ENCODE results near the gene ADGRD1. TPM values are rescaled to one million over a fixed set of nuclear protein-coding genes. Genes with fewer than 3 reads are reported as not detected.

ADGRD1 gene
- total RNA-seq, 1 experiment from 2014 or later: 0.77 TPM

- Mint-ChIP-seq H3K27me3 (ENCODE audit: low read depth) (no peaks in the 10 kb centered on the region), H3K4me1 (peaks cover 22% of the 10 kb centered on the region), H3K27ac (no peak overlapping the region), H3K9me3 (no peaks in the 10 kb centered on the region), H3K36me3 (no peaks in the 10 kb centered on the region), H3K4me3 (no peak overlapping the region)
- CTCF ChIA-PET: interaction anchor here (1.4 kb wide), 1 partner anchor 147 kb away, joined by 4 read pairs; no protein-coding TSS in a partner anchor
- no peak for TF ChIP-seq ZNF121 (CRISPR knock-in tag; IDR thresholded peaks at IDR 0.05)
- TF ChIP-seq SOX15 (CRISPR knock-in tag; IDR thresholded peaks at IDR 0.05): no peak
- TF ChIP-seq MYBL2 (CRISPR knock-in tag; IDR thresholded peaks at IDR 0.05): no peak
- TF ChIP-seq FOXP1 (CRISPR knock-in tag; IDR thresholded peaks at IDR 0.05; ENCODE audit: borderline replicate concordance): no peak
- TF ChIP-seq IRF2 (CRISPR knock-in tag; IDR thresholded peaks at IDR 0.05; ENCODE audit: borderline replicate concordance, low read depth): no peak
- TF ChIP-seq ESRRA (CRISPR knock-in tag; IDR thresholded peaks at IDR 0.05; ENCODE audit: borderline replicate concordance): no peak
- TF ChIP-seq CREM (CRISPR knock-in tag; IDR thresholded peaks at IDR 0.05): no peak
- TF ChIP-seq ZNF532 (CRISPR knock-in tag; IDR thresholded peaks at IDR 0.05; ENCODE audit: borderline replicate concordance): no peak
- TF ChIP-seq E2F1 (CRISPR knock-in tag; IDR thresholded peaks at IDR 0.05): no peak
- no peak for TF ChIP-seq RORB (CRISPR knock-in tag; IDR thresholded peaks at IDR 0.05)
- TF ChIP-seq ZMAT4 (CRISPR knock-in tag; IDR thresholded peaks at IDR 0.05): no peak
- TF ChIP-seq HMGA2 (CRISPR knock-in tag; IDR thresholded peaks at IDR 0.05): no peak
- TF ChIP-seq ZNF317 (CRISPR knock-in tag; IDR thresholded peaks at IDR 0.05; ENCODE audit: borderline replicate concordance, low read depth): no peak
- no peak for TF ChIP-seq ATF2 (CRISPR knock-in tag; IDR thresholded peaks at IDR 0.05; ENCODE audit: borderline replicate concordance, low read depth)
- no peak for TF ChIP-seq ZNF671 (CRISPR knock-in tag; IDR thresholded peaks at IDR 0.05)
- no peak for TF ChIP-seq USF2 (CRISPR knock-in tag; IDR thresholded peaks at IDR 0.05)
- no peak for TF ChIP-seq MLX (CRISPR knock-in tag; IDR thresholded peaks at IDR 0.05)
- TF ChIP-seq E2F5 (CRISPR knock-in tag; IDR thresholded peaks at IDR 0.05): no peak
- no peak for TF ChIP-seq NR1H2 (CRISPR knock-in tag; IDR thresholded peaks at IDR 0.05)
- ATAC-seq (no peak), DNase-seq (ENCODE audit: low spot score) (no peak)
- POLR2A ChIA-PET: no interaction called here
Measured at GRCh38 chr12:130957304-130957621, 3.6 kb downstream of the ADGRD1 start.

All from WTC11 (cell line).